Measurements from ENCODE around the gene LUC7L3.
"Not testable (repeated sequence)": the region's sequence is repeated elsewhere in the genome, so short reads cannot be mapped to it uniquely, and the experiment has no call there.

Gene LUC7L3

DNA sequence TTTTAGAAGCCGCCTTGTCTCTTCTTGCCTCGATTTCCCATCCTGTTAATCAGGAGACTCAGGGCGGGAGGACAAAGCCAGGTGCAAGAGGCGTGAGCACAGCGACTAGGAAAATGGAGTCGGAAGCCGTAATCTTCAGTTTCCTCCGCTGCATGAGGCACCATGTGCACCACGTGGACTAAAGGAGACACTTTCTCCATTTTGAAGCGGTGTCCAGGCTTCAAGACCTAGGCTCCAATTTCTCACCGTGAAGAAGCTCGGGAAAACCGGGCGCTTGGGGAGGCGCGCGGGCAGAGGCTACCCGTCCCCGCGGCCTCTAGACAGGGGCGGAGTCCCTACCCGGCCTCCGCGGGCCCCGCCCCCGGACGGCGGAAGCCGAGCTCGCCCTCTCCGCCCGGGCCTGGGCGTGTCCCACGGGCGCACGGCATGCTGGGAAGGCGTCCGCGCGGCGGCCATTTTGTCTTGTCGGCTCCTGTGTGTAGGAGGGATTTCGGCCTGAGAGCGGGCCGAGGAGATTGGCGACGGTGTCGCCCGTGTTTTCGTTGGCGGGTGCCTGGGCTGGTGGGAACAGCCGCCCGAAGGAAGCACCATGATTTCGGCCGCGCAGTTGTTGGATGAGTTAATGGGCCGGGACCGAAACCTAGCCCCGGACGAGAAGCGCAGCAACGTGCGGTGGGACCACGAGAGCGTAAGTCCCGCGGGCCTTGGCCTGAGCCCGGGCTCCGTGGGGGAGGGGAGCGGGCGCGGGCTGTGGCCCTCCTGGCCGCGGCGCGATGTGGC is at the start of gene LUC7L3:
Gene LUC7L3 (plus strand): TSS at position 460 of the 780 bp plus-strand sequence. CDS start 130 bp downstream, at position 590.
- DNase-seq (ENCODE audit: low read depth in 2 of 2) = peak; percentile 85 to 91

GRCh38 chr17:50672071-50672470 is 47.3 kb upstream of the LUC7L3 start:
- no peak for DNase-seq (ENCODE audit: low read depth in 2 of 2)

DNA sequence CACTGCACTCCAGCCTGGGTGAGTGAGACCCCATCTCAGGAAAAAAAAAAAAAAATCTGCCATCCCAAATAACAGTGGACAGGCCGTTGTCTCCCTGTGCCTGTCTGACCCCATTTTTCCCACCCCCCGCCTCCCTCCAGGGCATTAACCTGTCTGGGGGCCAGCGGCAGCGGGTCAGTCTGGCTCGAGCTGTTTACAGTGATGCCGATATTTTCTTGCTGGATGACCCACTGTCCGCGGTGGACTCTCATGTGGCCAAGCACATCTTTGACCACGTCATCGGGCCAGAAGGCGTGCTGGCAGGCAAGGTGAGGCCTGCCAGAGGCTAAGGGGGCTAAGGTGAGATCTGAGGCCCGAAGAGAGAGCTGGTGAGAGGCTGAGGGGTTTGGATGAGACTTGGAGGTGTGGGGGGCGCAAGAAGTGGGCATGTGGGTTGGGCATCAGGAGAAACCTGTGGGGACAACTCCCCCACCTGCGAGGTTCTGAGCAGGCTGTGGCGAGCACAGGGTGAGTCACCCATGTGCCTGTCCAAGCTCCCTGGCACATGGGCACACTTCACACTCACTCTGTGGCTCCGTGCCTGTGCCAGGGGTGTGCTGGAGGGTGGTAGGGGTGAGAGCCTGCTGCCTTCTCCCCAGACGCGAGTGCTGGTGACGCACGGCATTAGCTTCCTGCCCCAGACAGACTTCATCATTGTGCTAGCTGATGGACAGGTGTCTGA is 46.4 kb upstream of the LUC7L3 start:
- DNase-seq (ENCODE audit: low read depth in 2 of 2) = no peak

DNA sequence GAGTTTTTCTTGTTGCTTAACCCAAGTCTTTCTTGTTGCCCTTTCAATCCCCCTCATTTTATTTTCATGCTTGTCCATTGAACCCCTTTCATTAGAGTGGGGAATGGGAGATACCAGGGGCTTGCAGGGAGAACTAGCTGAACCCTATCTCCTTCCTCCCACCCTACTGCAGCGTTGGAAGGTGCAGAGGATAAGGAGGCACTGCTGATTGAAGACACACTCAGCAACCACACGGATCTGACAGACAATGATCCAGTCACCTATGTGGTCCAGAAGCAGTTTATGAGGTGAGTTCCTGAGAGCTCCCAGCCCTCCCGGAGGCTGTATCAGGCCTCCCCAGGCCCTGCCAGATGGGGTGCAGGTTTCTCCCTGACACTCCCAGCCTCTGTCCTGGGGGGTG is 44.2 kb upstream of the LUC7L3 start:
- DNase-seq (ENCODE audit: low read depth in 2 of 2) = no peak

DNA sequence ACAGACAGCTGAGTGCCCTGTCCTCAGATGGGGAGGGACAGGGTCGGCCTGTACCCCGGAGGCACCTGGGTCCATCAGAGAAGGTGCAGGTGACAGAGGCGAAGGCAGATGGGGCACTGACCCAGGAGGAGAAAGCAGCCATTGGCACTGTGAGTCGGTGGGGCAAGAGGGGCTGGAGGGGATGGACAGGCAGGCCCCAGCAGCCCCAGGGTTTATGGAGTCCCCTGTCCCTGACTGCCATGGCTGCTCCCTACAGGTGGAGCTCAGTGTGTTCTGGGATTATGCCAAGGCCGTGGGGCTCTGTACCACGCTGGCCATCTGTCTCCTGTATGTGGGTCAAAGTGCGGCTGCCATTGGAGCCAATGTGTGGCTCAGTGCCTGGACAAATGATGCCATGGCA is 43.8 kb upstream of the LUC7L3 start:
- DNase-seq (ENCODE audit: low read depth in 2 of 2) = no peak

GRCh38 chr17:50676065-50676975 is 43.1 kb upstream of the LUC7L3 start:
- DNase-seq (ENCODE audit: low read depth in 2 of 2) = no peak

- DNase-seq (ENCODE audit: low read depth in 2 of 2) = no peak
Measured at GRCh38 chr17:50677851-50678375, 41.5 kb upstream of the LUC7L3 start.

DNA sequence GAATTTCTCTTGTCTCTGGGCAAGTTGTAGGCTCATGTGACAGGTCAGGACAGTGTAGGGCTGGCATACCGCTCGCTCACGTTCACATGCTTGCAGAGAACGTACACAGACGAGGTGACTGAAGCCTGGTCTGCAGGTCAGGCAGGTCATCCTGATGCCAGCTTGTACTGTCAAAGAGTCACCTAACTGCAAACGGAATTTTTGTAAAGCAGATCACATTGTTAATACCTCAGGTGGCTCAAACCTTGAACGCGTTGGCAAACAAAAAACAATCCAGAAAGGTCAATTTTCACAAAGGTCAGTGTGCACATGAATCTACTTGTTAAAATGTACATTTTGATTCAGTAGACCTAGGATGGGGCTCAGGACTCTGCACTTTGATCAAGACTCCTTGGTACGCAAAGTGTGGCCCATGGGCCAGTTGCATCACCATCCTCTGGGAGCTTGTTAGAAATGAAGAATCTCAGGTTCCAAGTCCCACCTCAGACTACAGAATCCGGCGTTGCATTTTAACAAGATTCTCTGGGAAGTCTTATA is 40.3 kb upstream of the LUC7L3 start:
- no peak for DNase-seq (ENCODE audit: low read depth in 2 of 2)

GRCh38 chr17:50680126-50680525 is 39.3 kb upstream of the LUC7L3 start:
- DNase-seq (ENCODE audit: low read depth in 2 of 2) = no peak

DNA sequence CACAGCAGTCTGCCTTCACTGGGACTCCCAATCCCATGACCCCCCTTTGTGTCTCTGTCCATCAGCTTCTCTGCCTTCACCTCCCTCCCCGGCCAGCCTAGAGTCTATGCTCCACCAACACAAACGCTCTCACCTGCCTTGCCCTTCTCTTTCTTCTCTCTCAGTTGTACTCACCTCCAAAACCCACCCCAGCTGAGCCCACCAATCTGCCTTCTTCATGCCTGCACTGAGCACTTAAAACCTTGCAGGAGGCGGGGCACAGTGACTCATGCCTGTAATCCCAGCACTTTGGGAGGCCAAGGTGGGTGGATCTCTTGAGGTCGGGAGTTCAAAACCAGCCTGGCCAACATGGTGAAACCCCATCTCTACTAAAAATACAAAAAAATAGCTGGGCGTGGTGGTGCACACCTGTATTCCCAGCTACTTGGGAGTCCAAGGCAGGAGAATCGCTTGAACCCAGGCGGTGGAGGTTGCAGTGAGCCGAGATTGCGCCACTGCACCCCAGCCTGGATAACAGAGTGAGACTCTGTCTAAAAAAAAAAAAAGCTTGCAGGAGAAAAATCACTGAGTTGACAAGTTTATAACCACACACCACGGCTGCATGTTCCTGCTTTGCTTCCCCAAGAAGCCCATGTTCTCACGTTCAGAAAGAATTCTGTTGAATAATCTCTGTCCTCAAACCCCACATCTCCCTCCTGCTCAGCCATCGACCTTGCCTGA is 38.7 kb upstream of the LUC7L3 start:
- not testable (repeated sequence) for DNase-seq (ENCODE audit: low read depth in 2 of 2)

- no peak for DNase-seq (ENCODE audit: low read depth in 2 of 2)
Measured at GRCh38 chr17:50681263-50682200, 37.9 kb upstream of the LUC7L3 start.

DNA sequence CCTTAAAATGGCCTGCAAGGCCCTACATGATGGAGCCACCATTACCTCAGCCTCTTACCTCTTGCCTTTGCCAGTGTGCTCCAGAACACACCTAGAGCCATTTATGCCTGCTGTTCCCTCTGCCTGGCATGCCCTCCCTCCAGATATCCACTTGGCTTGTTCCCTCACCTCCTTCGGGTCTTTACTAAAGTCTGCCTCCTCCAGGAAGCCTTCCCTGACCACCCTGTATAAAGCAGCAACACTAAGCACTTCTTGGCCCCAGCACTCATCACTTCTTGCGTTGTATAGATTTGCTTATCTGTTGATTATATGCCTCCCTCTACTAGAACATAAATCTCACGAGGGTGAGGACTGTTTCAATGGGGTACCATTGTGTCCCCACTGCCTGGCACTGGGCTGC is 37.0 kb upstream of the LUC7L3 start:
- no peak for DNase-seq (ENCODE audit: low read depth in 2 of 2)

GRCh38 chr17:50682938-50683337 is 36.5 kb upstream of the LUC7L3 start:
- DNase-seq (ENCODE audit: low read depth in 2 of 2) = no peak

DNA sequence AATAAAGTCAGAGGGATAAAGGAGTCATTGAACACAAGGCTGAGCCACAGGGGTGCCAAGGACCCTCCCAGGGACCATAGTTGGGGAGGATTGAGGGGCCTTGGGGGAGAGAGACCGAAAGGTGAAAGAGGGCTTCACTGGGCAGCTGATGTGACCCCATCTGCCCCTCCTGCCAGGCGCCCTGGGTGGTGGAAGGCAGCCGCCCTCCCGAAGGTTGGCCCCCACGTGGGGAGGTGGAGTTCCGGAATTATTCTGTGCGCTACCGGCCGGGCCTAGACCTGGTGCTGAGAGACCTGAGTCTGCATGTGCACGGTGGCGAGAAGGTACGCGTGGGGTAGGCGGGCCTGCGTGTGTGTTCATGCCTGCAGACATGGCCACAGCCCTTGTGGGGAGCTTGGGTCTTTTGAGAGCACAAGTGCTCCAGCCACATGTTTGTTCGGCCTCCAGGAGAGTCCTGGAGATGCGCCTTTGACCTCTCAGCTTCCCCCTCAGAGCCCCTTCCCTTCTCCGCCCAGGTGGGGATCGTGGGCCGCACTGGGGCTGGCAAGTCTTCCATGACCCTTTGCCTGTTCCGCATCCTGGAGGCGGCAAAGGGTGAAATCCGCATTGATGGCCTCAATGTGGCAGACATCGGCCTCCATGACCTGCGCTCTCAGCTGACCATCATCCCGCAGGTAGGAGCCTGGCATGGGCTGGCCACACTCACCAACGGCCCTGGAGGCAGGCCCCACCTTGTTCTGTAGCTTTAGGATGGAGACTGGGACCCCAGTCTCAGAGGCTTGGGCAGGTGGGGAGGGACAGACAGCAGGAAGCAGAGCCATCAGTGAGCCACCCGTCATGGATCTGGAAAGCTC is 35.7 kb upstream of the LUC7L3 start:
- DNase-seq (ENCODE audit: low read depth in 2 of 2) = no peak

GRCh38 chr17:50684288-50684611 is 35.2 kb upstream of the LUC7L3 start:
- no peak for DNase-seq (ENCODE audit: low read depth in 2 of 2)

DNA sequence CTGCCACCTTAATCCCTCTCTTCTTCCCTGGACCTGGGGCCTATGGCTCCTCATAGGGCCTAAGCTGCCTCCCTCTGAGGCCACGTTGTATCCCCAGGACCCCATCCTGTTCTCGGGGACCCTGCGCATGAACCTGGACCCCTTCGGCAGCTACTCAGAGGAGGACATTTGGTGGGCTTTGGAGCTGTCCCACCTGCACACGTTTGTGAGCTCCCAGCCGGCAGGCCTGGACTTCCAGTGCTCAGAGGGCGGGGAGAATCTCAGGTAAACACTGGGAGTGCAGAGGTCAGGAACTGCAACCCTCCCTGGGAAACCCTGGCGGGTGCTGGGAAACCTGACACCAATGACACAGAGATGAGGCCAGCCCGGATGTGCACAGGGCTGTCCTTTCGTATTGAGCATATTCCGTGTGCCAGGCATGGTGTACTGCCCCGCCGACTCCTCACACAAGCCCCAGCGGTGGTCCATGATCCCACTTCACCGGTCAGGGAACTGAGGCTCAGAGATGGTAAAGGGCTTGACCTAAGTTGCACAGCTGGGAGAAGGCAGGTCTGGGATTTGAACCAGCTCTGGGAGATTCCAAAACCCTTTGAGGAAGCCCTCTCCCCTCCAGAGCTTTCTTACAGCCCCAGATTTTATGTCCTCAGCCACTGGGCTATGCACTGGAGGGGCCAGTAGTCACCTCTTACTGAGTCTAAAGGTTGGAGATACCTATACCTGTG is 34.6 kb upstream of the LUC7L3 start:
- DNase-seq (ENCODE audit: low read depth in 2 of 2) = no peak

DNA sequence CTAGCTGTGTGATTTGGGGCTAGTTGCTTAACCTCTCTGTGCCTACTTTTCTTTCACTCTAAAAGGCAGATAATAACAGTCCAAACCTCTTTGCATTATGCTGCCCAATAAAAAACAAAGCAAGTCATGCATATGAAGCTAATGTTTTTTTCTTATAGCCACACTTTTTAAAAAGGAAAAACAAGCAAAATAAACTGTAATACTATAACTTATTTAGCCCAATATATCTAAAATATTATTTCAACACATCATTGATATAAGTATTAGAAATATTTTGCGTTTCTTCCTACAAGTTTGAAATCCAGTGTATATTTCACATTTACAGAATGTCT is 34.1 kb upstream of the LUC7L3 start:
- no peak for DNase-seq (ENCODE audit: low read depth in 2 of 2)

DNA sequence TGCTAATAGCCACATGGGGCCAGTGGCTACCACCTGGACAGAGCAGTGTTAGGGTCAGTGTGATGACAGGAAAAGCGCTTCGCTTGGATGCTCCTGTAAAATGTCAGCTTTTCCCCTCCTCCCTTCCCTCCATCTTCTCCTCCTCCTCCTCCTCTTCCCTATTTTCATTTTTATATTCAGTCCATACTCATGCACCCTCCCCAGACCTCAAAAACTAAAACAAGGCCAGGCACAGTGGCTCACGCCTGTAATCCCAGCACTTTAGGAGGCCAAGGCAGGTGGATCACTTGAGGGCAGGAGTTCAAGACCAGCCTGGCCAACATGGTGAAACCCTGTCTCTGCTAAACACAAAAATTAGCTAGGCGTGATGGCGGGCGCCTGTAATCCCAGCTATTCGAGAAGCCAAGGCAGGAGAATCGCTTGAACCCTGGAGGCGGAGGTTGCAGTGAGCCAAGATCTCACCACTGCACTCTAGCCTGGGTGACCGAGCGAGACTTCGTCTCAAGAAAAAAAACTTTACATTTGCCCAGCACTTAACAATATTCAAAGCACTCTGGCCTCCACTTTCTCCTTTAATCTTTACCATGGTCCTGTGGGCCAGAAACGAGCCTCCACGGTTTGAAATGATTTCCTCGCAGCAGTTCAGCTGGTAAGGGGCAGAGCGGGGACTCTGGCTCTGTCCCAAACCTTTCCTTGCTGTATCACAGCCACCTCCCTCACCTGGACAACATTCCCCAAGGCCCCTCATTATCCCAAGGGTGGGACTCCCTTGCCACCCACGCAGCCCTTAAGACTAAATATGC is 33.5 kb upstream of the LUC7L3 start:
- DNase-seq (ENCODE audit: low read depth in 2 of 2) = no peak

Measured in stimulated activated CD4-positive, alpha-beta T cell treated with anti-CD3 and anti-CD28 coated beads, Interleukin-15, amount 100 ng/mL, for 48 hours (primary cell).